H9 (cell line): ENCODE measurements around the gene ATRN. TPM values are rescaled to one million over a fixed set of nuclear protein-coding genes. Genes with fewer than 3 reads are reported as not detected.

ENCODE experiments used
- DNase-seq: peaks from one replicate; pipeline ENCODE4 v3.0.0-alpha.2; 2017
- H2AFZ ChIP-seq: one replicate; pipeline ENCODE4 v1.6.1; 2013; ENCODE audit warnings: mild to moderate bottlenecking, low read length, control low read depth, moderate library complexity
- H2AK5ac ChIP-seq: 2 replicates; pipeline ENCODE4 v1.6.1; 2013; ENCODE audit warnings: low read length, control low read depth, mixed read lengths; ENCODE audit not compliant: insufficient read length
- H2BK120ac ChIP-seq: one replicate; pipeline ENCODE4 v1.6.1; 2013; ENCODE audit warnings: low read depth, mild to moderate bottlenecking, low read length, control low read depth, inconsistent platforms; ENCODE audit not compliant: poor library complexity, severe bottlenecking
- H2BK12ac ChIP-seq: 2 replicates; pipeline ENCODE4 v1.6.1; 2013; ENCODE audit warnings: low read length, control low read depth, mixed read lengths, low read depth; ENCODE audit not compliant: insufficient read length
- H2BK15ac ChIP-seq: 2 replicates; pipeline ENCODE4 v1.6.1; 2013; ENCODE audit warnings: low read depth, low read length, control low read depth
- H2BK20ac ChIP-seq: one replicate; pipeline ENCODE4 v1.6.1; 2013; ENCODE audit warnings: low read depth, mild to moderate bottlenecking, low read length, control low read depth, inconsistent platforms; ENCODE audit not compliant: poor library complexity, severe bottlenecking
- H2BK5ac ChIP-seq: 2 replicates; pipeline ENCODE4 v1.6.1; 2013; ENCODE audit warnings: low read length, control low read depth, mixed read lengths; ENCODE audit not compliant: insufficient read length
- H3K14ac ChIP-seq: 2 replicates; pipeline ENCODE4 v1.6.1; 2013; ENCODE audit warnings: low read length, control low read depth; ENCODE audit not compliant: insufficient read depth
- H3K18ac ChIP-seq: 2 replicates; pipeline ENCODE4 v1.6.1; 2013; ENCODE audit warnings: low read depth, mild to moderate bottlenecking, mixed read lengths, low read length, control low read depth; ENCODE audit not compliant: insufficient read length
- H3K23ac ChIP-seq: 2 replicates; pipeline ENCODE4 v1.6.1; 2013; ENCODE audit warnings: low read length, control low read depth, mixed read lengths, low read depth; ENCODE audit not compliant: insufficient read length
- H3K23me2 ChIP-seq: 2 replicates; pipeline ENCODE4 v1.6.1; 2013; ENCODE audit warnings: low read depth, mild to moderate bottlenecking, mixed read lengths, low read length, control low read depth; ENCODE audit not compliant: insufficient read length, poor library complexity, severe bottlenecking
- H3K27ac ChIP-seq: 2 replicates; pipeline ENCODE4 v1.5.1; 2013; ENCODE audit warnings: low read length, control low read depth, mixed read lengths, low read depth; ENCODE audit not compliant: insufficient read length
- H3K27me3 ChIP-seq: 2 replicates; pipeline ENCODE4 v1.6.1; 2013; ENCODE audit warnings: low read length, control low read depth, inconsistent platforms; ENCODE audit not compliant: insufficient read depth
- H3K4ac ChIP-seq: 2 replicates; pipeline ENCODE4 v1.6.1; 2013; ENCODE audit warnings: low read depth, mild to moderate bottlenecking, control low read depth, inconsistent platforms, low read length, moderate library complexity
- H3K4me1 ChIP-seq: 2 replicates; pipeline ENCODE4 v1.6.1; 2013; ENCODE audit warnings: low read length, control low read depth, inconsistent platforms; ENCODE audit not compliant: insufficient read depth
- H3K4me2 ChIP-seq: 2 replicates; pipeline ENCODE4 v1.6.1; 2013; ENCODE audit warnings: low read length, control low read depth, mixed read lengths; ENCODE audit not compliant: insufficient read length, insufficient read depth
- H3K56ac ChIP-seq: 2 replicates; pipeline ENCODE4 v1.6.1; 2013; ENCODE audit warnings: low read depth, mild to moderate bottlenecking, mixed read lengths, low read length, control low read depth; ENCODE audit not compliant: insufficient read length
- H3K79me1 ChIP-seq: 2 replicates; pipeline ENCODE4 v1.6.1; 2013; ENCODE audit warnings: low read depth, mild to moderate bottlenecking, moderate library complexity, low read length, control low read depth, inconsistent platforms; ENCODE audit not compliant: insufficient read depth, poor library complexity, severe bottlenecking
- H3K79me2 ChIP-seq: 2 replicates; pipeline ENCODE4 v1.6.1; 2013; ENCODE audit warnings: low read length, control low read depth, inconsistent platforms; ENCODE audit not compliant: insufficient read depth
- H3K9ac ChIP-seq: 2 replicates; pipeline ENCODE4 v1.6.1; 2013; ENCODE audit warnings: low read length, control low read depth, mixed read lengths; ENCODE audit not compliant: insufficient read length; ENCODE audit errors: extremely low read depth
- H3K9me3 ChIP-seq: one replicate; pipeline ENCODE4 v1.6.1; 2013; ENCODE audit warnings: low read depth, low read length, inconsistent platforms; ENCODE audit not compliant: control insufficient read depth
- H3T11ph ChIP-seq: one replicate; pipeline ENCODE4 v1.6.1; 2013; ENCODE audit warnings: mild to moderate bottlenecking, low read length, control low read depth, inconsistent platforms
- H4K20me1 ChIP-seq: one replicate; pipeline ENCODE4 v1.6.1; 2013; ENCODE audit not compliant: control insufficient read depth, insufficient read length, insufficient read depth
- H4K5ac ChIP-seq: 2 replicates; pipeline ENCODE4 v1.6.1; 2013; ENCODE audit warnings: low read depth, mild to moderate bottlenecking, mixed read lengths, low read length, control low read depth; ENCODE audit not compliant: insufficient read length
- H4K8ac ChIP-seq: replicated peaks from 2 replicates; pipeline ENCODE4 v1.6.1; 2013; ENCODE audit warnings: low read length, control low read depth, mixed read lengths, low read depth; ENCODE audit not compliant: insufficient read length
- H4K91ac ChIP-seq: 2 replicates; pipeline ENCODE4 v1.6.1; 2013; ENCODE audit warnings: low read depth, mild to moderate bottlenecking, moderate library complexity, mixed read lengths, low read length, control low read depth; ENCODE audit not compliant: insufficient read length
- H3K27ac Mint-ChIP-seq, 3 experiments: 2 replicates in 2 of 3; 3 replicates in 1 of 3; pipeline ENCODE4 v1.8.0; 2020 to 2021; ENCODE audit warnings: mixed read lengths in 3 of 3, mild to moderate bottlenecking in 1 of 3, moderate library complexity in 1 of 3
- H3K27me3 Mint-ChIP-seq: 2 replicates; pipeline ENCODE4 v1.8.0; 2021; ENCODE audit warnings: low read depth, mild to moderate bottlenecking, moderate library complexity, mixed read lengths
- H3K36me3 Mint-ChIP-seq, 3 experiments: 2 replicates in 2 of 3; 3 replicates in 1 of 3; pipeline ENCODE4 v1.8.0; 2020 to 2021; ENCODE audit warnings: low read depth in 3 of 3, mixed read lengths in 3 of 3; ENCODE audit not compliant: insufficient read depth in 1 of 3
- H3K4me1 Mint-ChIP-seq, 2 experiments: 2 replicates each; pipeline ENCODE4 v1.8.0; 2020; ENCODE audit warnings: mixed read lengths in 2 of 2
- H3K4me3 Mint-ChIP-seq, 2 experiments: 2 replicates in 1 of 2; 3 replicates in 1 of 2; pipeline ENCODE4 v1.8.0; 2020 to 2021; ENCODE audit warnings: mild to moderate bottlenecking in 2 of 2, mixed read lengths in 2 of 2, moderate library complexity in 1 of 2
- H3K9me3 Mint-ChIP-seq, 2 experiments: 2 replicates in 1 of 2; 3 replicates in 1 of 2; pipeline ENCODE4 v1.8.0; 2020; ENCODE audit warnings: mild to moderate bottlenecking in 2 of 2, mixed read lengths in 2 of 2, moderate library complexity in 1 of 2
- WGBS: extraction: QIAGEN DNeasy Blood & Tissue Kit; methylation state at CpG from one replicate; pipeline ENCODE4 v1.1.7; 2013; ENCODE audit warnings: missing lambda C conversion rate, low lambda C conversion rate, mixed read lengths; ENCODE audit not compliant: insufficient read length; ENCODE audit errors: extremely low coverage; 5-methylcytosine and 5-hydroxymethylcytosine counted together
- total RNA-seq: library from RNA; stranded (reverse); gene quantifications from 2 replicates; pipeline ENCODE4 v1.2.1, GENCODE V29; 2021
- TF ChIP-seq, protein P1 (sequence below): fragments of 200-600 bp; sonication (generic); conservative IDR thresholded peaks from 3 replicates; pipeline ENCODE4 v1.8.0; 2021; ENCODE audit warnings: antibody characterized with exemption, mild to moderate bottlenecking

ATRN gene
- total RNA-seq, 1 experiment from 2014 or later, result 23.1 TPM

GRCh38 chr20:3685341-3685740 lies 214.5 kb downstream of the ATRN start:
- no CpG with 5 or more reads among the region's 7 CpGs for WGBS
- H3K27ac Mint-ChIP-seq, result no peak overlapping the region
- Histone ChIP-seq H3K23me2 (peaks cover 13% of the 10 kb centered on the region), H3K27me3 (no peaks in the 10 kb centered on the region; the same call in 1 of the 2 replicates), H3K4me2 (no peak overlapping the region), H2AFZ (no peak overlapping the region), H2BK15ac (no peak overlapping the region), H3T11ph (no peak overlapping the region), H2BK120ac (no peak overlapping the region), H3K18ac (no peak overlapping the region), H3K4me1 (peaks cover 4% of the 10 kb centered on the region; the same call in 1 of the 2 replicates), H2BK12ac (no peak overlapping the region), H3K9ac (no peak overlapping the region), H3K14ac (no peak overlapping the region), H2BK20ac (no peak overlapping the region), H4K20me1 (no peaks in the 10 kb centered on the region), H2BK5ac (no peak overlapping the region), H3K9me3 (no peaks in the 10 kb centered on the region), H3K79me2 (no peaks in the 10 kb centered on the region), H3K56ac (no peak overlapping the region), H4K5ac (no peak overlapping the region), H2AK5ac (no peak overlapping the region), H4K8ac (no peak overlapping the region), H4K91ac (no peak overlapping the region), H3K4ac (no peak overlapping the region), H3K27ac (no peak overlapping the region), H3K79me1 (no peaks in the 10 kb centered on the region), H3K23ac (no peak overlapping the region)
- DNase-seq, result no peak
- peaks cover 48% of the 10 kb centered on the region for H3K27me3 Mint-ChIP-seq
- H3K36me3 Mint-ChIP-seq, result no peaks in the 10 kb centered on the region
- peaks cover 20 to 33% of the 10 kb centered on the region in 2 experiments for H3K4me1 Mint-ChIP-seq
- no peak overlapping the region for H3K4me3 Mint-ChIP-seq
- no peaks in the 10 kb centered on the region for H3K9me3 Mint-ChIP-seq
- TF ChIP-seq, protein P1, sequence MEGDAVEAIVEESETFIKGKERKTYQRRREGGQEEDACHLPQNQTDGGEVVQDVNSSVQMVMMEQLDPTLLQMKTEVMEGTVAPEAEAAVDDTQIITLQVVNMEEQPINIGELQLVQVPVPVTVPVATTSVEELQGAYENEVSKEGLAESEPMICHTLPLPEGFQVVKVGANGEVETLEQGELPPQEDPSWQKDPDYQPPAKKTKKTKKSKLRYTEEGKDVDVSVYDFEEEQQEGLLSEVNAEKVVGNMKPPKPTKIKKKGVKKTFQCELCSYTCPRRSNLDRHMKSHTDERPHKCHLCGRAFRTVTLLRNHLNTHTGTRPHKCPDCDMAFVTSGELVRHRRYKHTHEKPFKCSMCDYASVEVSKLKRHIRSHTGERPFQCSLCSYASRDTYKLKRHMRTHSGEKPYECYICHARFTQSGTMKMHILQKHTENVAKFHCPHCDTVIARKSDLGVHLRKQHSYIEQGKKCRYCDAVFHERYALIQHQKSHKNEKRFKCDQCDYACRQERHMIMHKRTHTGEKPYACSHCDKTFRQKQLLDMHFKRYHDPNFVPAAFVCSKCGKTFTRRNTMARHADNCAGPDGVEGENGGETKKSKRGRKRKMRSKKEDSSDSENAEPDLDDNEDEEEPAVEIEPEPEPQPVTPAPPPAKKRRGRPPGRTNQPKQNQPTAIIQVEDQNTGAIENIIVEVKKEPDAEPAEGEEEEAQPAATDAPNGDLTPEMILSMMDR, result no peak
